GM18951 (cell line): Measurements from ENCODE around the gene PHF24.
"Not testable (repeated sequence)": the region's sequence is repeated elsewhere in the genome, so short reads cannot be mapped to it uniquely, and the experiment has no call there.

ENCODE experiments used
- POLR2A ChIP-seq: IDR thresholded peaks from 4 replicates; pipeline ENCODE4 v1.6.1; 2011; ENCODE audit warnings: mild to moderate bottlenecking; ENCODE audit not compliant: insufficient read length, insufficient read depth; ENCODE audit errors: extremely low read depth
- in situ Hi-C: fragments of 300-500 bp; cut with MboI; formaldehyde crosslinking; loops from one replicate; pipeline ENCODE4 v1.12.0; 2022; ENCODE audit warnings: low sequenced_read_pairs, mixed read lengths, inconsistent platforms; ENCODE audit not compliant: unreplicated experiment

Gene PHF24

DNA sequence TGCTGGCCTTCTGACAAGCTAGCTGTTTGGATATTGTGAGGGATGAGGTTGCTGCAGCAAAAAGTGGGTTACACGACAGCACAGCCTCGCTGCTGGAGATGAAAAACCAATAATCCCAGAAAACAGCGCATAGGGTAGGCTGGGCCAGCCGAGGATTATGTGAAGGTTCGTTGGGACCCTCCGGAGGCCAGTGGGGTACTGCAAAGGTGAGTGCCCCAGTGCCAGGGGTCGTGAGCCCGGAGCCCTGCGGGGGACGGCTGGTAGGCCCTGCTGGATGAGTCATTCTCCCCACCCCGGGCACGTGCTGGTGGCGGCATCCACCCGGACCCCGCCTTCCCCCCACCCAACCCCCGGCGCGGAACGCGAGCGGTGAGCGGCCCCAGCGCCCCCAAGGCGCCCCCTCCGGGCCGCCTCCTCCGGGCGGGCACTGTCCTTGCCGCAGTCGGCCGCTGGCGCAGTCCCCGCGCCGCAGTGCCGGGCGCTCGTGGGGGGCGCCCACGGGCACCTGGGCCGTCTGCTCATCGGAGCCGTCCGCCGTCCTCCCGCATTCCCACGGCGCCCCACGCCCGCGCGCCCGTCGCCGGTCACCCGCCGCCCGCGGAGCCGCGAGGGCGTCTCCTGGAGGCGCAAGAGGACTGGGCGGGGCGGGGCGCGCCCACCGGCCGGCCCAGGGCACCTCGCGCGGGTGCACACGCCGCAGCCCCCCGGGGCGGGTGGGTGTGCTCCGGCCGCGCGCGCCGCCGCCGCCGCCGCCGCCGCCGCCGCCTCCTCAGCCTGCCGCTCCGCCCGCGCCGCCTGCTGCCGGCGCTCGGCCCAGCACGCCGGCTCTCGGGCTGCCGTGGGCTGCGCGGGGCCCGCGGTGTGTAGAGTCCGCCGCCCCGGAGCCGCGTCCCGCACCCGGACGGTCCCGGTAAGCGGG is at the start of gene PHF24:
Gene PHF24, plus strand, starts transcription at position 794 of the 919 bp plus-strand sequence. CDS start 13,014 bp downstream, outside the sequence.
- TF ChIP-seq POLR2A = no peak
- in situ Hi-C loops = no loop called here

DNA sequence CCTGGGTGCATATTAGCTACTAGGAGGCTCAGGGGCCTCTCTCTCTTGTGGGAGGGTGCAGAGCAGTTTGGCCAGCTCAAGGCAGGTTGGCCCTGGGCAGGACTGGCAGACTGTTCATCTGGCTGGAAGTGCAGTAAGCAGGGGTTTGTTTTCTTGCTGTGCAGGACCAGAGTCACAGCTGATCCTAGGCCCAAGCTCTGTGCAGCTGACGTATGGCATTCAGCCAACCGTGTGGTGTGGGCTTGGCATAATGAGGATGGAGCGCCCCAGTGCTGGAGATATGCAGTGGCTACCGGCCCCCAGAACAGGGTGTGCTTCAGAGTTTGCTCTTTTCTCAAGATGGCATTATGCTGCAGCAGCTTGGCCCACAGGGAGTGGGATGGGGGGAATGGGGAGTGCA is 31.0 kb upstream of the PHF24 start:
- in situ Hi-C loops = no loop called here
- no peak for TF ChIP-seq POLR2A

DNA sequence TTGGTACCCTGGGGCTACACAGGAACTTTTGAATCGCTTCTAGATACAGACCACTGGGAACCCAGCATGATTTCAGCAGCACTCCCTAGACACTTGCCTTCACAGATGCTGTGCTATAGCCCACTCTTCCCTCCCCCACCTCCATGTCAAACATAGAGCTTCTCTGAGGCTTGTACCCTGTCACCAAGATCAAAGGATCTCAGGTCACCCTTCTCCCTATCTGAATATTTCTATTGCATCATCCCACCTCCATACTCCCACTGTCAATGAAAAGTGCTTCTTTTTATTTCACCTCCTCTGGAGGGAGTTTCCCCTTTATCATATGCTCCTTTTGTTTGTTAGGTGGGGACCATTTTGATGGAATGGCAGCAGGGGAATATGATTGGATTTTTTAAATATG is 29.2 kb upstream of the PHF24 start:
- TF ChIP-seq POLR2A = no peak
- in situ Hi-C loops = no loop called here

DNA sequence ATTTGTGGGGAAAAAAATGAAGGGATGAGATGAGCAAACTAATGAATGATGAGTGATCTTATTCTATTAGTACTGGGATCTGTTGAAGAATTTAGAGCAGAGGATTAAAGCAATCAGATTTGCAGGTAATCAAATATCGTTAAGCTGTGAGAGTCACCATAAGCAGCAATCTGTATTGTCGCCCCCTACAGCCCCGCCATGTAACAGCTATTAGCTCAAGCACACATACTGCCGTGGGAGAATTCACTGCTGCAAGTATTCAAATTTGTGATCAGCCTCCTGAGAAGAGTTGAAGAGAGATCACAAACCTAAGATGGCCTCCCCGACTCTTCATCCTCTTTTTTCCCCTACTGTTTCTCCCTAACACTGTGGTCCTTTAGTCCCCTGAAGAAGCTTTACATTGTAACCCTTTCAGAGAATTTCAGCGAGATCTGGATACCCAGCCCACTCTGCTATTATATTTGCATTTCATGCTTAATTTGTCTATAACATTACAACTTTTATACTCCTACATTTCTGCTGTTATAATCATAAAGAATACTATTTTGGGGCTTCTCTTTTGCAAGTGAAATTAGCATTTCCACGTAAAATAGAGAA is 28.5 kb upstream of the PHF24 start:
- in situ Hi-C loops = no loop called here
- TF ChIP-seq POLR2A = no peak

DNA sequence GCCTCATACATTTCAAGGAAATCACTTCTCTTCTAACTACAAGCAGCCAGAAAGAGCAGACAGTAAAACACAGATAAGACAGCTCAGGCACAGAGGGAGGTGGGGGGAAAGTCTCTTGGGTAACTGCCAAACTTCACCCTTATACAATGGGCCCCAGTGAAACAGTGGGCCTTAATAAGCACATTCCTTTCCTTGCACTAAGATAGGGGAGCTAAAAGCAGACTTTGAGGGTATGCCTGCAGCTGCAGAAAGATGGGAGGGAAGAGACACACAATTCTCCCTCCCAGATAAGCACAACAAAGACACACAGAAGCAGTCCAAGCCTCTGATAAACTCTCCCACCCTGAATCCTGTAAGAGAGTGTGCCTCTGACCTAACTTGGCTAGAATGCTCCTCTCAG is 18.1 kb upstream of the PHF24 start:
- in situ Hi-C loops = not testable (repeated sequence)

GRCh38 chr9:34948451-34948850 is 9.6 kb upstream of the PHF24 start:
- no peak for TF ChIP-seq POLR2A
- in situ Hi-C loops = no loop called here

DNA sequence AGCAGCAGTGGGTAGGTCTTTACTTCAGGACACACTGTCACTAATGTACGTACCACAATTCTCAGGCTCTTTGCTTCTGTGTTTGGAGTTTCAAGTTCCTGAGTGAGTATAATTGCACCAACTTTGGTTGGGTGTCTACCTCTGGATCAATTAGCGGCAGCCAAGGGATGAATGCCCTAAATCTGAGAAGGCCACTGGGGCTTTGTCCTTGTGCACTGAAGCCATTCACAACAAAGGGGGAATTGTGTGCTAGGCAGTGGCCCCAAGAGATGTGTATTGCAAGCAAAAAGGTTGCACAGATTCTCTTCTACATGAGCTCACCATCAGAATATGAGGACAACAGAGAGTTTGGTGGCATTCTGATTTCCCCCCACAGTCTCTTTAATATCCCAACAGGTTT is 3.9 kb upstream of the PHF24 start:
- no peak for TF ChIP-seq POLR2A

GRCh38 chr9:34956066-34956465 is 2.0 kb upstream of the PHF24 start:
- in situ Hi-C loops = not testable (repeated sequence)

More for the DNA sequence above, 3.9 kb upstream of the PHF24 start:
- in situ Hi-C loops = no loop called here

GRCh38 chr9:34956648-34957047 is 1.4 kb upstream of the PHF24 start:
- in situ Hi-C loops = no loop called here
- no peak for TF ChIP-seq POLR2A

DNA sequence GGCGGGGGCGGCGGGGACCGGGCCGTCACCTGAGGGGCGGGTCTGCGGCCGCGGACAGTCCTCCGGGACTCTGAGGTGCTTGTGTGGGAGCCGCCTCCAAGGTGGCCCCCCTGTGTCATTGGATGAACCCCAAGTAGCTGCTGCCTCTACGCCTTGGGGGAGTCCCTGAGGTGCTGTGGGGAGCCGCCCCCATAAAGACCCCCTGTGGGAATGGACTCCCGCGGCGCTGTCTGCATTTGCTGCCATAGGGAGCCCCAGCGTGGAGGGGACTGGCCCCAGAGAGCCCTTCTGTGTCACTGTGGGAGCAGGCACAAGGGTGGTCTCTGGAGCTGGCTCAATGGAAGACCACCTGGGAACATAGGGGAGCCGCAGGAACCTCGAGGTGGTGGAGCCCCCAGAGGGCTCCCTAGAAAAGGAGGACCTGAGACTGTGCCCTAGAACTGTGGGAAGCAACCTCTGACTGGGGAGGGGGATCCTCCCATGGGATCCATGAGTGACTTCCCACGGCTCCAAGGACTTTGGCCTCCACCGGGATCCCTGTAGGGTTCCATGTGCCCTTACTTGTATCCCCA is 412 bp downstream of the PHF24 start:
- in situ Hi-C loops = no loop called here

DNA sequence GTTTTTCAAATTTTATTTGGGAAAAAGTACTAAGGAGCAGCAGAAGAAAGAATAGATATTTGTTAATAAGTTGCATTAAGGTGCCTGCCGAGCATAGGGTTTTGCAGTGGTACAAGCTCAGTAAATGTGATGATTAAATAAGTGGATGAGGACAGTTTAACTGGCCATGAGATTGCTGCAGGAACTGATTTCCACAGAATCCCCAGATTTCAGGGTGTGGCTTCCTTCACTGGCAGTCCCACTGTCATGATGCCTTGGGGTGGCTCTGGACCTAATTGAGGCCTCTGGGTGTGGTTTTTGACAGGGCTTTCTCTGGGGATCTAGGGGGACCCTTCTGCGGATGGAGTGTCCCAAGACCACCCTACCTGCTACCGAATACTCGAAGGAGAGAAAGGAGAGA is 1.4 kb downstream of the PHF24 start:
- TF ChIP-seq POLR2A = no peak
- in situ Hi-C loops = no loop called here

More for the DNA sequence above, 412 bp downstream of the PHF24 start:
- no peak for TF ChIP-seq POLR2A

GRCh38 chr9:34961574-34962490 is 3.7 kb downstream of the PHF24 start:
- in situ Hi-C loops = no loop called here

DNA sequence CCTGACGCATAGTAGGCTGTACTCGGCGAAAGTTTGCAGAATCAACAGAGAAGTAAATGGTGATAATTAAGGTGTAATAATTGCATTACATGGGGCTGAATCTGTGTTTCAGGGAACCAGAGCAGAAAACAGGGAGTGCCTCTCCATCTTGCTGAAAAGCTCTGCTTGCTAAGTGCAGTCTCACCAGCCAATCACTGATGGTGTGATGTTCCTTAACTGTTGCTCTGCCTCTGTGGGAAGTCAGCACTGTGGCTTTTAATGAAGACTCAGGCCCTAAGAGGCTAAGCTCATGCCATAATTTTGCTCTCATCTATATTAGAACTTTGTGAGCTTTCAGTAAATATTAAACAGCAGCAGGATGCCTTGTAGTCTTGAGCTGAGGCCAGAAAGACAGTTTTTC is 4.5 kb downstream of the PHF24 start:
- in situ Hi-C loops = no loop called here
- no peak for TF ChIP-seq POLR2A

More at GRCh38 chr9:34961574-34962490, 3.7 kb downstream of the PHF24 start:
- no peak for TF ChIP-seq POLR2A
